Dermis microvascular lymphatic vessel endothelial cell (primary cell): ENCODE measurements around the gene ARMC9. TPM values are rescaled to one million over a fixed set of nuclear protein-coding genes. Genes with fewer than 3 reads are reported as not detected.

Experiments used
- DNase-seq, 2 donors: peaks; one replicate each; pipeline versions ENCODE4 v3.0.0 to v3.0.0-alpha.2; 2010; ENCODE audit warnings: low read depth in 2 of 2
- total RNA-seq: library from RNA; depleted of rRNA; stranded (reverse); fragments of >200 nt; gene quantifications from 2 replicates; pipeline ENCODE4 v1.2.1, GENCODE V29; 2014

ARMC9 gene
- total RNA-seq, 1 donor from 2014 or later: 6.0 TPM

GRCh38 chr2:231380307-231380706 lies 181.9 kb downstream of the ARMC9 start:
- DNase-seq: no peak

GRCh38 chr2:231380991-231381847 lies 182.8 kb downstream of the ARMC9 start:
- no peak for DNase-seq

GRCh38 chr2:231382116-231382515 lies 183.7 kb downstream of the ARMC9 start:
- no peak for DNase-seq

- DNase-seq: no peak
These were observed 185.1 kb downstream of the ARMC9 start for GRCh38 chr2:231383416-231384108.

GRCh38 chr2:231384109-231384435 lies 185.6 kb downstream of the ARMC9 start:
- DNase-seq: no peak

- no peak for DNase-seq
These were observed 186.5 kb downstream of the ARMC9 start for GRCh38 chr2:231384970-231385369.

GRCh38 chr2:231385429-231385828 lies 187.0 kb downstream of the ARMC9 start:
- no peak for DNase-seq

GRCh38 chr2:231386446-231386845 lies 188.0 kb downstream of the ARMC9 start:
- no peak for DNase-seq

- peak; percentile 61 to 72 for DNase-seq
These were observed 189.7 kb downstream of the ARMC9 start for GRCh38 chr2:231387904-231388724.

- no peak for DNase-seq
These were observed 190.4 kb downstream of the ARMC9 start for GRCh38 chr2:231388725-231389346.

- no peak for DNase-seq
These were observed 192.2 kb downstream of the ARMC9 start for GRCh38 chr2:231390667-231391066.

GRCh38 chr2:231391981-231392380 lies 193.6 kb downstream of the ARMC9 start:
- DNase-seq: no peak

- DNase-seq: no peak
These were observed 194.2 kb downstream of the ARMC9 start for GRCh38 chr2:231392431-231393148.

GRCh38 chr2:231393149-231394131 lies 195.0 kb downstream of the ARMC9 start:
- DNase-seq: peak; percentile 22 to 87

GRCh38 chr2:231394211-231395141 lies 196.0 kb downstream of the ARMC9 start:
- DNase-seq: peak; percentile 43 to 64

GRCh38 chr2:231395188-231396057 lies 197.0 kb downstream of the ARMC9 start, which contains the start of gene B3GNT7:
B3GNT7 (plus strand) TSS chr2:231395710; CDS start chr2:231395804, 94 bp downstream.
- DNase-seq: no peak

- DNase-seq: no peak
These were observed 197.8 kb downstream of the ARMC9 start for GRCh38 chr2:231396058-231396821.
